ENCODE measurements around the gene SMIM21.

The SMIM21 gene

GRCh38 chr18:75429975-75430374 is 2.5 kb upstream of the SMIM21 start:
- no peak overlapping the region for H3K4me3 ChIP-seq (ENCODE audit: low read depth, low read length)

GRCh38 chr18:75428490-75428889 is 987 bp upstream of the SMIM21 start:
- H3K4me3 ChIP-seq (ENCODE audit: low read depth, low read length), result no peak overlapping the region
- no peak for TF ChIP-seq CTCF (IDR thresholded peaks at IDR 0.05; ENCODE audit: low read depth, low read length)

More at GRCh38 chr18:75429975-75430374, 2.5 kb upstream of the SMIM21 start:
- TF ChIP-seq CTCF (IDR thresholded peaks at IDR 0.05; ENCODE audit: low read depth, low read length), result no peak

GRCh38 chr18:75422341-75422910 is 5.1 kb downstream of the SMIM21 start:
- no peak overlapping the region for H3K4me3 ChIP-seq (ENCODE audit: low read depth, low read length)
- no peak for TF ChIP-seq CTCF (IDR thresholded peaks at IDR 0.05; ENCODE audit: low read depth, low read length)

GRCh38 chr18:75421656-75422055 is 5.8 kb downstream of the SMIM21 start:
- no peak for TF ChIP-seq CTCF (IDR thresholded peaks at IDR 0.05; ENCODE audit: low read depth, low read length)
- H3K4me3 ChIP-seq (ENCODE audit: low read depth, low read length), result no peak overlapping the region

- no peak for TF ChIP-seq CTCF (IDR thresholded peaks at IDR 0.05; ENCODE audit: low read depth, low read length)
- no peak overlapping the region for H3K4me3 ChIP-seq (ENCODE audit: low read depth, low read length)
Observed at GRCh38 chr18:75418293-75419005, 9.1 kb downstream of the SMIM21 start.

GRCh38 chr18:75410611-75411010 is 16.9 kb downstream of the SMIM21 start:
- H3K4me3 ChIP-seq (ENCODE audit: low read depth, low read length), result no peak overlapping the region
- no peak for TF ChIP-seq CTCF (IDR thresholded peaks at IDR 0.05; ENCODE audit: low read depth, low read length)

GRCh38 chr18:75409806-75410205 is 17.7 kb downstream of the SMIM21 start:
- TF ChIP-seq CTCF (IDR thresholded peaks at IDR 0.05; ENCODE audit: low read depth, low read length), result no peak
- H3K4me3 ChIP-seq (ENCODE audit: low read depth, low read length), result no peak overlapping the region
